Measurements from ENCODE around the gene WBP2. TPM values are rescaled to one million over a fixed set of nuclear protein-coding genes. Genes with fewer than 3 reads are reported as not detected.
"Not testable (repeated sequence)": the region's sequence is repeated elsewhere in the genome, so short reads cannot be mapped to it uniquely, and the experiment has no call there.

Gene WBP2
- total RNA-seq, 6 experiments from 2014 or later, result 51.4 to 65.5 (median 59.3) TPM

DNA sequence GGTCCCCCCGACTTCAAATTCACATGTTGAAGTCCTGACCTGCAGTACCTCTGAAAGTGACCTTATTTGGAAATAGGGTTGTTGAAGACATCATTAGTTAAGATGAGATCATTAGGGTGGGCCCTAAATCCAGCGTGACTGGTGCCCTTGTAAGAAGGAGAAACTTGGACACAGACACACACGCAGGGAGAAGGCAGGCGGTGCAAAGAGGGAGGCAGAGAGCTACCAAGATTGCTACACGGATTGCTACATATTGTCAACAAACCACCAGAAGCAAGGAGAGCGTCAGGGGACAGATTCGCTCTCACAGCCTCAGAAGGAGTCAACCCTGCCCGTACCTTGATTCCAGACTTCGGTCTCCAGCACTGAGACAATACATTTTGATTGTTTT is 6.8 kb upstream of the WBP2 start:
- H3K27ac Mint-ChIP-seq, result no peak overlapping the region
- H3K9me3 Mint-ChIP-seq, result no peaks in the 10 kb centered on the region
- peaks cover 16% of the 10 kb centered on the region for H3K4me1 Mint-ChIP-seq (ENCODE audit: low read depth)
- no peaks in the 10 kb centered on the region for H3K36me3 Mint-ChIP-seq (ENCODE audit: low read depth)
- no peak overlapping the region for H3K4me3 Mint-ChIP-seq
- TF ChIP-seq, protein P1, sequence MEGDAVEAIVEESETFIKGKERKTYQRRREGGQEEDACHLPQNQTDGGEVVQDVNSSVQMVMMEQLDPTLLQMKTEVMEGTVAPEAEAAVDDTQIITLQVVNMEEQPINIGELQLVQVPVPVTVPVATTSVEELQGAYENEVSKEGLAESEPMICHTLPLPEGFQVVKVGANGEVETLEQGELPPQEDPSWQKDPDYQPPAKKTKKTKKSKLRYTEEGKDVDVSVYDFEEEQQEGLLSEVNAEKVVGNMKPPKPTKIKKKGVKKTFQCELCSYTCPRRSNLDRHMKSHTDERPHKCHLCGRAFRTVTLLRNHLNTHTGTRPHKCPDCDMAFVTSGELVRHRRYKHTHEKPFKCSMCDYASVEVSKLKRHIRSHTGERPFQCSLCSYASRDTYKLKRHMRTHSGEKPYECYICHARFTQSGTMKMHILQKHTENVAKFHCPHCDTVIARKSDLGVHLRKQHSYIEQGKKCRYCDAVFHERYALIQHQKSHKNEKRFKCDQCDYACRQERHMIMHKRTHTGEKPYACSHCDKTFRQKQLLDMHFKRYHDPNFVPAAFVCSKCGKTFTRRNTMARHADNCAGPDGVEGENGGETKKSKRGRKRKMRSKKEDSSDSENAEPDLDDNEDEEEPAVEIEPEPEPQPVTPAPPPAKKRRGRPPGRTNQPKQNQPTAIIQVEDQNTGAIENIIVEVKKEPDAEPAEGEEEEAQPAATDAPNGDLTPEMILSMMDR (IDR thresholded peaks at IDR 0.05), result no peak
- H3K27me3 Mint-ChIP-seq (ENCODE audit: insufficient read depth), result no peaks in the 10 kb centered on the region; the same call in 1 of the 2 replicates
- DNase-seq, result no peak

DNA sequence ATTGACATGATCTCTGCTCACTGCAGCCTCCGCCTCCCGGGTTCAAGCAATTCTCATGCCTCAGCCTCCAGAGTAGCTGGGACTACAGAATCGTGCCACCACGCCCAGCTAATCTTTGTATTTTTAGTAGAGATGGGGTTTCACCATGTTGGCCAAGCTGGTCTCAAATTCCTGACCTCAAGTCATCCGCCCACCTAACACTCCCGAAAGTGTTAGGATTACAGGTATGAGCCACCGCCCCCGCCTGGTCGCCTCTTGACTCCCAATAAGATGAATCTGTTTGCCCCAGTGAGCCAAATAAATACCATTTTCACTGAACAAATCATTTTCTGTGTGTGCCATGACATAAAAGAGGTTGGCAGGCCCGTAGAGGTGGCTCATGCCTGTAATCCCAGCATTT is 4.2 kb upstream of the WBP2 start:
- not testable (repeated sequence) for H3K4me3 Mint-ChIP-seq; H3K27me3 Mint-ChIP-seq (ENCODE audit: insufficient read depth); H3K36me3 Mint-ChIP-seq (ENCODE audit: low read depth); H3K27ac Mint-ChIP-seq; DNase-seq; H3K9me3 Mint-ChIP-seq
- peaks cover 16% of the 10 kb centered on the region for H3K4me1 Mint-ChIP-seq (ENCODE audit: low read depth)

DNA sequence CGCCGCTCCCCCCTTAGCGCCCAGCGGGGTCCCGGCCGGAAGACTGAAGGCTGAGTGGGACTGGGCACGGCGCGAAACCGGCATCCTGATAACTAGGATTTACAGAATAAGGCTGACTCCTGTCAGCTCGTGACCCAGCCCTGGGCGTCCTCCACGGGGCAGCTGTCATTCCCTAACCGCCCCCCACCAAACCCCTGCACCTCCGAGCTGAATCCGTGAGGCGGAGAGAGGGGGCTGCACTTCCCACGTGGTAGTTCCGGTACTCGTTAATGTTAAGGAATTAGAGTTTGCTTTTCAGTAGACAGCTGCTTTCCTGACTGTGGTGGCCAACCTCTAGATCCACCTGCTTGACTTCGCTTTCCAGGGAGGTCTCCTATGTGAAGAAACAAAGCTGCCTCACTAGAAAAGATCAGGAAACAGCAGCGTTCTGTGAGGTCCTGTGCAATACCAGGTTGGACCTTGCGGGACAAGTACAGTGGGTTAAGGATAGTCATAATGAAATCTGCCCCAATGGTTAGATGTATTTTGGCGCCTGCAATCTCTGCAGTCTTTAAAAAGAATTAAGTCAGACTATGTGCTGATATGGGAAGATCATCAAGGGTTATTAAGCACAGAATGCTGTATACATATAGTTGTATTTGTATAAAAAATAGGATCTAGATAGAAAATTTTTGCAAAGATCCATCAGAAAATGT is 1.1 kb upstream of the WBP2 start:
- DNase-seq, result no peak
- H3K27ac Mint-ChIP-seq, result no peak overlapping the region; the same call in 1 of the 2 replicates
- H3K4me3 Mint-ChIP-seq, result no peak overlapping the region

DNA sequence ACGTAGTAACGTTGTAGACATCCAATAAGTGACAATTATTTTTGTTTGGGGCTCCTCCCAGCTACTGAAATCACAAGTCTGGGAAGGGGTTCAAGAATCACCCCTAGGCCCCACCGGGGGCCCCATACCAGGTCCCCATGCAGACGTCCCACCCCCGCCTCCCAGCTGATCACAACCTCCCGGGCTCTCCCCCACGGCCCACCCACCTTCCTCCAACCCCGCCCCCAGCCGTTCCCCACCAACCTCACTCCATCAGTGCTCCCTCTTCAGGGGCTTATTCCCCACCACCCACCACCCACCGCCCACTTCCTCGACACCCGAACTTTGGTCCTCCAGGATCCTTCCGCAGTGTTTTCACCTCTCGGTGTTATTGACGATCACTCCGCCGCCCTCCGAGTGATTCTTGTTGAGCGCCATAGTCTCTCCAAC is 240 bp downstream of the WBP2 start:
- H3K4me3 Mint-ChIP-seq, result no peak overlapping the region
- H3K9me3 Mint-ChIP-seq, result no peaks in the 10 kb centered on the region
- no peaks in the 10 kb centered on the region for H3K27me3 Mint-ChIP-seq (ENCODE audit: insufficient read depth)
- no peaks in the 10 kb centered on the region; the same call in 1 of the 2 replicates for H3K36me3 Mint-ChIP-seq (ENCODE audit: low read depth)
- H3K27ac Mint-ChIP-seq, result no peak overlapping the region
- TF ChIP-seq, protein P1 (IDR thresholded peaks at IDR 0.05), result no peak
- peaks cover 7% of the 10 kb centered on the region for H3K4me1 Mint-ChIP-seq (ENCODE audit: low read depth)
- DNase-seq, result no peak

More for the DNA sequence above, 1.1 kb upstream of the WBP2 start:
- Mint-ChIP-seq H3K27me3 (ENCODE audit: insufficient read depth) (no peaks in the 10 kb centered on the region), H3K36me3 (ENCODE audit: low read depth) (no peaks in the 10 kb centered on the region), H3K9me3 (no peaks in the 10 kb centered on the region), H3K4me1 (ENCODE audit: low read depth) (peaks cover 7% of the 10 kb centered on the region)
- TF ChIP-seq, protein P1 (IDR thresholded peaks at IDR 0.05), result peak; percentile 56

DNA sequence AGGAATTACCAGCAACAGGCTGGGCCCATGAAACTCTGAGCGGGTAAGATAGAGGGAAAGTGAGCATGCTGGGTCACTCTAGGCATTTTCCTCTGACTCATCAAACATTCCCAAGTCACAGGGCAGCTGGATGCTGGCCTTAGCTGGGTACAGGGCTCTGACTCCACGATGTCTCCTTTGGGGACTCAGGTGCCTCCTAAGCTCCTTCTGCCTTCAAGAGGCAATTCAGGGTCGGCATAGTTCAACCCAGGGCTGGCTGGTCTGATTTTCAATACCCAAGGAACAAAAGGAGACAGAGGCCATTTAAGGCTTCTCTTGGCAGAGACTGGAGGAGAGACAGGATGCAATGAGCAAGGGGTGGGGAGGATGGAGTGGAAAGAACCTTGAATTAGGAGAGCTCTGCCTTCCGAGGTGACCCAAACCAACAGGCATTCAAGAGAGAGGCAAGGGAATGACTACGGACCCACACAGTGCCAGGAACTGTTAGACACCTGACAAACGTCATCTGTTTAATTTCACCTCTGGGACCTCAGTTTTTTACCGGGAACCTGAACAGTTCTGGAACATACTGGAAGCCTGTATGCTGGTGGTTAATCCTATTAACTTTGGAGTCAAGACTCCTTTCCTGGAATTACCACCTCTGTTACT is 910 bp downstream of the WBP2 start:
- peaks cover 7% of the 10 kb centered on the region for H3K4me1 Mint-ChIP-seq (ENCODE audit: low read depth)
- no peaks in the 10 kb centered on the region for H3K9me3 Mint-ChIP-seq
- H3K27me3 Mint-ChIP-seq (ENCODE audit: insufficient read depth), result no peaks in the 10 kb centered on the region
- peak; percentile 62 for DNase-seq
- TF ChIP-seq, protein P1 (IDR thresholded peaks at IDR 0.05), result no peak
- H3K27ac Mint-ChIP-seq, result no peak overlapping the region
- H3K4me3 Mint-ChIP-seq, result no peak overlapping the region
- no peaks in the 10 kb centered on the region; the same call in 1 of the 2 replicates for H3K36me3 Mint-ChIP-seq (ENCODE audit: low read depth)

DNA sequence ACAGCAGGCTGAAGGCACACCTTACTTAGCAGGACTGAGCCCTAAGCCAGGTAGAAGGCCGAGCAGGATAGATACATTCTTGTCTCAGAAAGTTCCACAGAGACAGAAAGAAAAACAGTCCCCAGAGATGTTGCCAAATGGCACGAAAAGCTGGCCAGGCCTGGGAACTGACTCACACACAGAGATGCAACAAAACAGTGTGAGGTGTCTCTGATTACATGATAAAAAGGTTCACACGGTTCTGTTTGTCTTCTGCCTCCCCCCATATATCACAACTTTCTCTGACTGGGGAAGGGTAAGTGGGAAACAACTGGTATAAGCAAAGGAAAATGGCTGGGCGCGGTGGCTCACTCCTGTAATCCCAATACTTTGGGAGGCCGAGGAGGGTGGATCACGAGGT is 1.7 kb downstream of the WBP2 start:
- Mint-ChIP-seq H3K4me1 (ENCODE audit: low read depth) (peaks cover 7% of the 10 kb centered on the region), H3K4me3 (peak overlapping the region; percentile 74), H3K27ac (peak overlapping the region; percentile 90; the same call in 1 of the 2 replicates), H3K36me3 (ENCODE audit: low read depth) (peaks cover 5% of the 10 kb centered on the region; the same call in 1 of the 2 replicates), H3K27me3 (ENCODE audit: insufficient read depth) (no peaks in the 10 kb centered on the region), H3K9me3 (no peaks in the 10 kb centered on the region)
- DNase-seq, result peak; percentile 61
- TF ChIP-seq, protein P1 (IDR thresholded peaks at IDR 0.05), result no peak

DNA sequence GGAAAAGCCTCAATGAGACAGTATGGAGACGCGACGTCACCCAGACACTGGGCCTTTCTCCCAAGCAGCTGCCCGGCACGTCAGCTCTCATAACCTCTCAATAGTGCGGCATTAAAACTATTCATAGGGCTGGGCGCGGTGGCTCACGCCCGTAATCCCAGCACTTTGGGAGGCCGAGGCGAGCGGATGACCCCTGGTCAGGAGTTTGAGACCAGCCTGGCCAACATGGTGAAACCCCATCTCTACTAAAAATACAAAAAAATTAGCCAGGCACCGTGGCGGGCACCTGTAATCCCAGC is 3.5 kb downstream of the WBP2 start:
- not testable (repeated sequence) for H3K36me3 Mint-ChIP-seq (ENCODE audit: low read depth); H3K9me3 Mint-ChIP-seq; H3K4me1 Mint-ChIP-seq (ENCODE audit: low read depth); H3K27ac Mint-ChIP-seq; H3K27me3 Mint-ChIP-seq (ENCODE audit: insufficient read depth); DNase-seq; H3K4me3 Mint-ChIP-seq
